Mesothelial cell of epicardium (in vitro differentiated cells): ENCODE results near the gene DENND2C. TPM values are rescaled to one million over a fixed set of nuclear protein-coding genes. Genes with fewer than 3 reads are reported as not detected.

Experiments used
- DNase-seq, 2 experiments: peaks; one replicate each; pipeline ENCODE4 v3.0.0; 2021; ENCODE audit warnings: low spot score in 2 of 2; ENCODE audit not compliant: unreplicated experiment in 2 of 2
- H3K27ac Mint-ChIP-seq: 2 replicates; pipeline ENCODE4 v1.8.0; 2021; ENCODE audit warnings: mixed read lengths
- H3K27me3 Mint-ChIP-seq: 2 replicates; pipeline ENCODE4 v1.8.0; 2021; ENCODE audit warnings: low read depth, mixed read lengths
- H3K36me3 Mint-ChIP-seq: 2 replicates; pipeline ENCODE4 v1.8.0; 2021; ENCODE audit warnings: mixed read lengths
- H3K4me1 Mint-ChIP-seq: 2 replicates; pipeline ENCODE4 v1.8.0; 2021; ENCODE audit warnings: mixed read lengths
- H3K4me3 Mint-ChIP-seq: 2 replicates; pipeline ENCODE4 v1.8.0; 2021; ENCODE audit warnings: mild to moderate bottlenecking, moderate library complexity, mixed read lengths
- H3K9me3 Mint-ChIP-seq: 2 replicates; pipeline ENCODE4 v1.8.0; 2021; ENCODE audit warnings: mixed read lengths
- CTCF ChIP-seq: fragments of 200-600 bp; sonication (generic); IDR thresholded peaks from one replicate; pipeline ENCODE4 v1.5.0; 2021; ENCODE audit warnings: antibody characterized with exemption; ENCODE audit not compliant: unreplicated experiment
- total RNA-seq: library from RNA; stranded (reverse); gene quantifications from 3 replicates; pipeline ENCODE4 v1.2.1, GENCODE V29; 2021

DENND2C gene
- total RNA-seq, 1 donor from 2014 or later = 2.3 TPM

DNA sequence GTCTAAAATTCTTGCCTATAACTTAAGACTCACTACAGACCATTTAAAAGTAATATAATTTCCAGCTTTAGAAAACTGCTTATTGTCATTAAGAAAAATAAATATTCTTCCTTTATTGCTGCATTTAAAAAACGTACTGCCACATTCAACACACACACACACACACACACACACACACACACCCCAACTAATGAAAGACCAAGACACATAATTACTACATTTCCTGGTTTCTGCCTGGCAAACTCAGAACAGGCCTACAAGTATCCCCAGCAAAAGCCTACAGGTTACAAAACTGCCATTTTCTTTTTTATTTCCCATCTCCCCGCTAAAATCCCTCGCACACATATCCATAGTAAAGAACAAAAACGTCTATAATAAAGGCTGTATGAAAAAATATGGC, 1.5 kb downstream of the DENND2C start:
- H3K4me3 Mint-ChIP-seq = no peak overlapping the region
- H3K27me3 Mint-ChIP-seq = peaks cover 33% of the 10 kb centered on the region
- H3K9me3 Mint-ChIP-seq = no peaks in the 10 kb centered on the region
- no peaks in the 10 kb centered on the region for H3K36me3 Mint-ChIP-seq
- DNase-seq = no peak
- TF ChIP-seq CTCF = no peak
- H3K4me1 Mint-ChIP-seq = peaks cover 7% of the 10 kb centered on the region
- H3K27ac Mint-ChIP-seq = no peak overlapping the region

GRCh38 chr1:114666954-114667353, 2.9 kb downstream of the DENND2C start:
- no peaks in the 10 kb centered on the region for H3K36me3 Mint-ChIP-seq
- no peak for TF ChIP-seq CTCF
- peaks cover 7% of the 10 kb centered on the region for H3K4me1 Mint-ChIP-seq
- DNase-seq = no peak
- H3K9me3 Mint-ChIP-seq = no peaks in the 10 kb centered on the region
- no peak overlapping the region for H3K4me3 Mint-ChIP-seq
- H3K27me3 Mint-ChIP-seq = peaks cover 29% of the 10 kb centered on the region
- no peak overlapping the region for H3K27ac Mint-ChIP-seq

- Mint-ChIP-seq H3K27me3 (peaks cover 38% of the 10 kb centered on the region), H3K27ac (no peak overlapping the region), H3K4me3 (no peak overlapping the region), H3K9me3 (no peaks in the 10 kb centered on the region), H3K4me1 (no peaks in the 10 kb centered on the region), H3K36me3 (no peaks in the 10 kb centered on the region)
- no peak for DNase-seq
- no peak for TF ChIP-seq CTCF
Measured at GRCh38 chr1:114660238-114660637, 9.6 kb downstream of the DENND2C start.

GRCh38 chr1:114651893-114652292, 18.0 kb downstream of the DENND2C start:
- H3K4me1 Mint-ChIP-seq = no peaks in the 10 kb centered on the region
- H3K27ac Mint-ChIP-seq = no peak overlapping the region
- H3K36me3 Mint-ChIP-seq = no peaks in the 10 kb centered on the region
- H3K27me3 Mint-ChIP-seq = no peaks in the 10 kb centered on the region
- no peaks in the 10 kb centered on the region for H3K9me3 Mint-ChIP-seq
- H3K4me3 Mint-ChIP-seq = no peak overlapping the region
- DNase-seq = no peak
- no peak for TF ChIP-seq CTCF

DNA sequence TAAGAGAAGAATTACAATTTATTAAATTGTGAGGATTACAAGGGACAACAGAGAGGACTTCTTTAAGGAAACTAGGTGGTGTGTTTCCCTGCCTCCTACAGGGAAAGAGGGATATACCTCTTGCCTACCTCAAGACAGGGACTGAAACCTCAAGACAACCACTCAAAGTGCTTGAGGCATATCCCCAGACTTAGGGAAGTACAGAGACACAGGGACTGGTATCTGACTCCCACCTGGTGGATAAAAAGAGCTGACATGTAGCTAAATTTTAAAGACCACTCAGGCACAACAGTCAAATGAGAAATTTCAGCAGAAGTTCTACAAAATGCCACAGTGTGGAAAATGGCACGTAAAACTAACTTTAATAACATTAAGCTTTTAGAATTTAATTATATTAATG, 21.3 kb downstream of the DENND2C start:
- peak; percentile 12 for TF ChIP-seq CTCF
- no peaks in the 10 kb centered on the region for H3K36me3 Mint-ChIP-seq
- no peak overlapping the region for H3K27ac Mint-ChIP-seq
- H3K4me3 Mint-ChIP-seq = no peak overlapping the region
- no peaks in the 10 kb centered on the region for H3K27me3 Mint-ChIP-seq
- no peaks in the 10 kb centered on the region for H3K4me1 Mint-ChIP-seq
- no peaks in the 10 kb centered on the region for H3K9me3 Mint-ChIP-seq
- DNase-seq = no peak

GRCh38 chr1:114641377-114641776, 28.5 kb downstream of the DENND2C start:
- Mint-ChIP-seq H3K27me3 (peaks cover 4% of the 10 kb centered on the region), H3K36me3 (no peaks in the 10 kb centered on the region), H3K4me3 (no peak overlapping the region), H3K4me1 (no peaks in the 10 kb centered on the region), H3K9me3 (no peaks in the 10 kb centered on the region), H3K27ac (no peak overlapping the region)
- TF ChIP-seq CTCF = no peak
- no peak for DNase-seq
